HPDE6-E6E7 (cell line): ENCODE measurements around the gene NGB.
A peak's percentile ranks its signal among the peaks of the same experiment; 100 is the strongest.
"Not testable (repeated sequence)": the region's sequence is repeated elsewhere in the genome, so short reads cannot be mapped to it uniquely, and the experiment has no call there.

ENCODE experiments used
- DNase-seq: peaks from one replicate; pipeline ENCODE4 v3.0.0; 2011; ENCODE audit warnings: missing footprints; ENCODE audit errors: extremely low spot score

The NGB gene

DNA sequence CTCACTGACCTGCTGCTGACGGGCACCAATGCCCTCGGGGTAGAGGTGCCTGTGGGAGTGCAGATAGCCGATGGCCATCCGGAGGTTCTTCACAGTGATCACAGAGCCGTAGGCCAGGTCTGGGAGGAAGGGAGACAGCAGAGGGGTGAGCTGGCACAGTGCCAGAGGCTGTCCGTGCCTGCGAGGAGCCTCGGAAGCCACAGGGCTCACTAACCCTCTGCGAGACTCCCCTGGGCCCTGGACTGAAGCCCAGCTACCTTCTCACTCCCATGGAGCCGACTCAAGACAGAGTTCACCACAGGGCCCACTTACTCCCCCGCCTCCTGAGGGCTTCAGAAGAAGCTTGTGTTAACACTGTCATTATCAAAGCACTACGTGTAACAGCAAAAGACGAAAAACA is 25.1 kb upstream of the NGB start:
- DNase-seq, result no peak

GRCh38 chr14:77290705-77291104 is 19.7 kb upstream of the NGB start:
- no peak for DNase-seq

- DNase-seq, result no peak
Observed at GRCh38 chr14:77286576-77286975, 15.6 kb upstream of the NGB start.

- no peak for DNase-seq
Observed at GRCh38 chr14:77284466-77284865, 13.5 kb upstream of the NGB start.

DNA sequence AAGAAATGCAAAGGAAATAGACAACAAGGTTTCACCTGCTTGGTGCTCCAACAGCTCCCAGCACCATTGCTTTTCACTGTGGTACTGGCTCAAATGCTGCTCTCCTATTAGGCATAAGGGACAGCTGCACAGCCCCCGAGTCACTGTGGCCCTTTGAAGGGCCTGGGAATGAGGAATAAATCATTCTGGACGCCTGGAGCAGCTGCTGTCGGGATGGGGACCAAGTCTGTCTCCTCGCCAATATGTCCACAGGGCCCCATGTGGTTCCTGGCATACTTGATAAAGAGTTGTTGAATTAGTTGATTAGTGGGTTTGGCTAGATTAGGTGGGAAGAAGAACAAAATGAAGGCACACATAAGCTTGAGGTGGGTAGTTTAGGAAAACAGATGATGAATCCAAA is 13.1 kb upstream of the NGB start:
- DNase-seq, result no peak

DNA sequence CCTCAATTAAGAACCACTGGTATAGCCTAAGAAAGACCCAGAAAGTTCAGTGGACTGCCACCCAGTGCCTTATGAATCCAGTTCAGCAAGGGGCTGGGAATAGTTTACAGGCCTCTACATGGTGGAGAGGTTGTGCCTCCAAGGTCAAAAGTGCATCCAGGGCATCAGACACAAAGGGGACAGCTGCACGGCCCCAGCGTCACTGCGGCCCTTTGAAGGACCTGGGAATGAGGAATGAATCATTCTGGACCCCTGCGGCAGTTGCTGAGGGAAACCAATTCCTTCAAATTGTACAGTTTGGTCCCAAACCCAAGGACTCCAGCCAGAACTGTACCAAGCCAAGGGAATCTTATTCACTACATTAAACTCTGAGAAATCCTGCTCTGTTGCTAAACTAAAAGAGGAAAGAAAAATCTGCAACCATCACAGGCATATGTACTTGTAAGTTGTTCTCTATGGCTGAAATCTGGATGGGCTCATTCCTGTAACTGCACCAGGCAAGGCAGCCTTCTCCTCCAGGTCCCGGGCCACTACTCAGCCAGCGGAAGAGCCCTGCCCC is 10.9 kb upstream of the NGB start:
- no peak for DNase-seq

DNA sequence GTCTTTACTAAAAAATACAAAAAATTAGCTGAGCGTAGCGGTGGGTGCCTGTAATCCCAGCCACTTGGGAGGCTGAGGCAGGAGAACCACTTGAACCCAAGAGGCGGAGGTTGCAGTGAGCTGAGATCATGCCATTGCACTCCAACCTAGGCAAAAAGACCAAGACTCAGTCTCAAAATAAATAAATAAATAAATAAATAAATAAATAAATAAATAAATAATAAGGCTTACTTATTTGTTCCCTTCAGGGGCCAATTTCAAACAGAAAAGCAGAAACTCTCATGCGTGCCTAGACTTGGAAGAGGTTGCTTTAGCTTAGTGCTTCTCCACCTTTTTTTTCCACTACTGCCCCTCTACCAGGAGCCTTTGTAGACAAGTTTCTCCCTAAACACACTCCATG is 9.9 kb upstream of the NGB start:
- not testable (repeated sequence) for DNase-seq

DNA sequence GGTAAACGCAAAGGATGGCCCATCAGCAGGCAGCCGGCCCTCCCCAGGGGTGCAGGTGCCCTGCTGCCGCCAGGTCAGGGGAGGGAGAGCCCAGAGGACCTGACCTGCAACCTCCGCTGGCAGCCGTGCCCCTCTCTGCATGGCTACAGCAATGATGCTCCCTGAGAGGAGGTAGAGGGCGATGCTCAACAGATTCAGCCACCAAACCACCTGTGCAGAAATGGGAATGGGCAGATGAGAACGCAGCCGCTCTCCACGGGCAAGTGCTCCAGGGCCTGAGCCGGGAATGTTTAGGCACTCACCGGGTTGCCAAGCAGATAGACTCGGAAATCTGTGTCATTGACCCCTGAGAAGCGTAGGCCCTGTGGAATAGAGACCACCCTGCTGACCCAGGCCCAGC is 8.7 kb upstream of the NGB start:
- DNase-seq, result no peak

DNA sequence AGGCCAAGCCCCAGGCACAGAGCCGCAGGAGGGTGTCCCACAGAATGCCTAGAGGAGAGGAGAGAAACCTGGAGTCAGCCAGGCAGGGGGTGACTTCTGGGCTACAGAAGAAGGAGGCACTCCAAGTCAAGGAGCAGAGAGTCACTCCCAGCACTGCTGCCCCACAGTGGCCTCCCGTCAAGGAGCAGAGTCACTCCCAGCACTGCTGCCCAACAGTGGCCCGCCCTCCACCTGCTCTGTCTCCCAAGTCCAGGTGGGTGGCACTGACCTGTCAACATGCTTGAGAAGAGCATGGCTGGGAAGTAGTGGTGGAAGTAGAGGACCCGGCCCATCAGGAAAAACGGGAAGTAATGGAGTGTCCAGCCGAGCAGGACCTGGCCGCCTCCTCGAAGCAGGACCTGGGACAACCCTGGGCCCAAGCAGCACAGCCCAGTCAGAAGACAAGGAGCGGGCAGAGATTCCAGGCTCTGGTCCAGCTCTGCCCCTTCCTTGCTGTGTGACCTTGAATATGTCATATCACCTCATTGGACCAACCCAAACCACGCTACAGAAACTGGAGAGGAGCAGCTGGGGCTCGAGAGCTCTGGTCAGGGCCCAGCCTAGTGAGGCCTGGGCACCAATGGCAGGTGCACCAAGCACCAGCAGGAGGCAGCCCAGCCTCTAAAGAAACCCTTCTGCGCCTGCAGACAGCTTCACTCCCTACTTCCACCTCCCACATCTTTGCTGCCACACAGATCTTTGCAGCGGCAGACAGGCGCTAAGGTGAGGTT is 7.6 kb upstream of the NGB start:
- DNase-seq, result no peak

GRCh38 chr14:77276959-77277358 is 6.0 kb upstream of the NGB start:
- DNase-seq, result no peak

GRCh38 chr14:77276295-77276935 is 5.4 kb upstream of the NGB start:
- DNase-seq, result no peak

DNA sequence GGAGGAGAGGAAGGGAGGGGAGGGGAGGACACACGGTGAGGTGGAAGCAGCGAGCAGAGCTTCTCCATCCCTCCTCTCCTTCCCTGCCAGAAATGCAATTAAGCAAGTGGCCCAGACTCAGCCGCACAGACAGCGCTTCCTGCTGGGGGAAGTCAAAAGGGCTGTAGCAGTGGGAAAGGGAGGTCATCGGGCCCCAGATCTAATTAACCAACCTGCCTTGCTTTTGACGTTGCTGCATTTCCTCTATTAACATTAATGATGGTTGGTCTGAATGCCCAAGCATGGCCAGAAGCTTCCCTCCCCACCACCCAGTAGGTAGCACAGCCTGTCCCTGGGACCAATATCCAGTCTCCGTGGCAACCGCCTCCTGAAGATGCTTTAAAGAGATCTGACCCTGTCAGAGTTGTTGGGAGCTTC is 4.6 kb upstream of the NGB start:
- no peak for DNase-seq

DNA sequence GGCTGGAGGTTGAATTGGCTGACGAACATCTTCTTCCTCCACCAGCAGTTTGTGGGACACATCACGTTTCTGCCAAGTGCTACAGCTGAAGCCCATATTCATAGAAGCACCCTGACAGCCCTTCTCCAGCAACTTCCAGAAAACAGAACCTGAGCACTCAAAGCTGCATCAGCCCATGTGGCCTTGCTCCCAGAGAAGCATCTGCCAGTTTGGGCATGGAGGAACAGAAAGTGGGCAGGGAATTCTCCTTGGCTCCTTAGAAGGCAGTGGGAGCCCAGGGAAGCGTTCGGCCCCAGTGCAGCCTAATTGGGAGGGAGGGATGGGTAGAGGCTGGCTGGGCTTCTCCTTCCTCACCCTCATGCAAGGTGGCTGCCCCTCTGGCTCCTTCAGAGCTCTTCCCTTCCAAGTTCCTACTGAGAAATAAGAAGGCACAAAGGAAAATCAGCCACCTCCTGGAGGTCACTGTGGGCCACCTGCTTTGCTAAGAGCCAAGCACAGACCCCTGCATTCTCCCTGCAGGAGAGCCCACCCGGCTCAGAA is 4.1 kb upstream of the NGB start:
- DNase-seq, result no peak

DNA sequence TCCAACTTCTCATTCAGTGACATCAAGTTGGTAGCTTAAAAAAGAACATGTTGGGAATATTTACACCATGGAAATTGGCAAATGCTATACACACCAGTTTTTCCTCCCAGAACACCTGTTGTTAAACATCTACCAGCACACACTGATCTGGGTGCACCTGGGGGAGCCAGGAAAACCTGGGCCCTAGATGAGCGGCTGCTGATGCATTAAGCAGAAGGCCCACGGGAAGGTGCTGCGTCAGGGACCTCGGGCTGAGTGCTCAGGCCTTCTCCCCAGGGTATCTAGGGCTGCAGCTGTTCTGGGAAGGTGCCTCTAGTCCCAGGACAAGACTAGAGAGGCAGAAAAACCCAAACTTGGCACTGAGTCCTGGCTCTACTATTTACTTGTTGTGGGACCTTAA is 2.8 kb upstream of the NGB start:
- no peak for DNase-seq

- DNase-seq, result no peak
Observed at GRCh38 chr14:77272261-77272660, 1.3 kb upstream of the NGB start.

DNA sequence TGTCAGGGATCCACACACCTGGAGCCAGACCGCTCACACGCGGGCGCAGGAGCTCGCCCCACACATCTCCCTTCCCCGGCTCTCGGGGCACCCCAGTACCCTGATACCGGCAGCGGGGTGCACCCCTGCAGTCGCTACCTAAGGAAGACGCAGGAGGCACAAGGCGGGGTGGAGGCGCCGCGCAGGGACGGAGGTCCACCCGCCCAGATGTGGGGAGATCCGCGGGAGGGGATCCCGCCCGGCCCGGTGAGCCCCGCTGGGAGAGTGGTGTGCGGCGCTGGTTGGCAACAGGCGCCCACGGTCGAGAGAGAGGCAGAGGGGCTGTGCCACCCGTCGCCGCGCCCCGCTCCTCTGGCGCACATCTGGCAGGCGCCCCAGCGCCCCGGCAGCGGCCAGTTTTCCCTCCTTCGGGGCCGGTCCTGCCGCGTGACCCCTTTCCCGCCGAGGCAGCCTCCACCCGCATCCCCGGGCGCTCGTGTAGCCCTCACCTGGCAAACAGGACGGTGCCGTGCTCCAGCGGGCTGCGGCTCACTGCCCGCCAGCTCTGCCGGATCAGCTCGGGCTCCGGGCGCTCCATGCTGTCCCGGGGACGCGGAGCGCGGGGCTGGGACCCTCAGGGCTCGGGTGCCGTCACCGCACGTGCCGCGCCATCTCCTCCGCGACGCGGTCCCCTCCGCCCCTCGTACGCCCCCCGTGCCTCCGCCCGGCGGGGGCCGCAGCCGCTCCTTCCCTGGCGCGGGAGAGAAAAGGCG is 469 bp downstream of the NGB start:
- DNase-seq, result no peak

GRCh38 chr14:77268989-77269600 is 1.9 kb downstream of the NGB start:
- DNase-seq, result peak; percentile 47

- no peak for DNase-seq
Observed at GRCh38 chr14:77267937-77268699, 2.9 kb downstream of the NGB start.

- no peak for DNase-seq
Observed at GRCh38 chr14:77266336-77266735, 4.7 kb downstream of the NGB start.

- DNase-seq, result no peak
Observed at GRCh38 chr14:77265561-77266335, 5.3 kb downstream of the NGB start.
